HEK293 (cell line): ENCODE measurements around the gene PID1.

Source experiments
- CTCF ChIA-PET: fragments of 350-600 bp; formaldehyde crosslinking; extraction: SDS; loops from one replicate; lab custom pipeline; 2021; ENCODE audit warnings: antibody characterized with exemption; lab: Yijun Ruan, JAX
- POLR2A ChIA-PET: fragments of 300-600 bp; formaldehyde crosslinking; extraction: SDS; loops from one replicate; lab custom pipeline; 2020; ENCODE audit warnings: antibody characterized with exemption, inconsistent platforms; lab: Yijun Ruan, JAX
- H3K27ac ChIP-seq: fragments of 200-500 bp; sonication (Bioruptor generic); 2 replicates; pipeline ENCODE4 v1.5.1; 2014; ENCODE audit warnings: low read depth, low read length, control low read depth, inconsistent platforms; ENCODE audit errors: extremely low read depth
- H3K36me3 ChIP-seq, 2 experiments: fragments of 200-500 bp in 1 of 2; sonication (Bioruptor generic) in 1 of 2; 1 replicate in 1 of 2; 2 replicates in 1 of 2; pipeline ENCODE4 v1.5.1; 2014 to 2017; ENCODE audit warnings: inconsistent platforms in 2 of 2, low read length in 2 of 2; ENCODE audit not compliant: control insufficient read depth in 2 of 2, insufficient read depth in 1 of 2
- H3K4me1 ChIP-seq: fragments of 200-500 bp; sonication (Bioruptor generic); 2 replicates; pipeline ENCODE4 v1.5.1; 2014; ENCODE audit warnings: mild to moderate bottlenecking, low read length, inconsistent platforms; ENCODE audit not compliant: control insufficient read depth, insufficient read depth
- H3K4me3 ChIP-seq: 2 replicates; pipeline ENCODE4 v1.5.1; 2011; ENCODE audit warnings: low read depth, mild to moderate bottlenecking, control low read depth, low read length, moderate library complexity
- H3K9me3 ChIP-seq: fragments of 200-500 bp; sonication (Bioruptor generic); 2 replicates; pipeline ENCODE4 v1.5.1; 2014; ENCODE audit warnings: low read depth, low read length, inconsistent platforms; ENCODE audit not compliant: control insufficient read depth, insufficient read depth
- PRDM10 ChIP-seq: fragments of 450-650 bp; formaldehyde crosslinking; IDR thresholded peaks from 2 replicates; pipeline ENCODE4 v1.5.1; 2016; ENCODE audit warnings: missing biosample characterization, missing genetic modification characterization
- REST ChIP-seq: fragments of 450-650 bp; formaldehyde crosslinking; IDR thresholded peaks from 2 replicates; pipeline ENCODE4 v1.5.1; 2016; ENCODE audit warnings: missing biosample characterization, missing genetic modification characterization
- ZBTB49 ChIP-seq: fragments of 450-650 bp; formaldehyde crosslinking; IDR thresholded peaks from 2 replicates; pipeline ENCODE4 v1.5.1; 2016; ENCODE audit warnings: missing biosample characterization, missing genetic modification characterization, low read depth
- ZFHX2 ChIP-seq: fragments of 450-650 bp; formaldehyde crosslinking; conservative IDR thresholded peaks from 2 replicates; pipeline ENCODE4 v1.5.1; 2016; ENCODE audit warnings: missing biosample characterization, missing genetic modification characterization
- ZNF112 ChIP-seq: fragments of 450-650 bp; formaldehyde crosslinking; IDR thresholded peaks from 2 replicates; pipeline ENCODE4 v1.5.0; 2017; ENCODE audit warnings: missing biosample characterization, missing genetic modification characterization
- ZNF16 ChIP-seq: fragments of 450-650 bp; formaldehyde crosslinking; IDR thresholded peaks from 2 replicates; pipeline ENCODE4 v1.5.1; 2016; ENCODE audit warnings: low read depth, missing biosample characterization, missing genetic modification characterization
- ZNF221 ChIP-seq: fragments of 450-650 bp; formaldehyde crosslinking; IDR thresholded peaks from 2 replicates; pipeline ENCODE4 v1.5.1; 2017; ENCODE audit warnings: missing biosample characterization, missing genetic modification characterization, borderline replicate concordance
- ZNF280C ChIP-seq: fragments of 450-650 bp; formaldehyde crosslinking; IDR thresholded peaks from 2 replicates; pipeline ENCODE4 v1.5.1; 2016; ENCODE audit warnings: missing biosample characterization, missing genetic modification characterization
- ZNF280D ChIP-seq: fragments of 450-650 bp; formaldehyde crosslinking; IDR thresholded peaks from 2 replicates; pipeline ENCODE4 v1.5.1; 2016; ENCODE audit warnings: missing biosample characterization, missing genetic modification characterization
- ZNF510 ChIP-seq: fragments of 450-650 bp; formaldehyde crosslinking; IDR thresholded peaks from 2 replicates; pipeline ENCODE4 v1.5.1; 2018; ENCODE audit warnings: mild to moderate bottlenecking, missing genetic modification characterization, missing biosample characterization; ENCODE audit not compliant: insufficient replicate concordance
- ZNF596 ChIP-seq: fragments of 450-650 bp; IDR thresholded peaks from 2 replicates; pipeline ENCODE4 v1.5.0; 2018; ENCODE audit warnings: missing biosample characterization, mild to moderate bottlenecking, missing genetic modification characterization, moderate library complexity
- ZNF600 ChIP-seq: fragments of 450-650 bp; formaldehyde crosslinking; IDR thresholded peaks from 2 replicates; pipeline ENCODE4 v1.5.1; 2016; ENCODE audit warnings: missing biosample characterization, missing genetic modification characterization
- ZNF610 ChIP-seq: fragments of 450-650 bp; formaldehyde crosslinking; IDR thresholded peaks from 2 replicates; pipeline ENCODE4 v1.5.1; 2016; ENCODE audit warnings: missing biosample characterization, missing genetic modification characterization, borderline replicate concordance
- ZNF830 ChIP-seq: fragments of 450-650 bp; IDR thresholded peaks from 2 replicates; pipeline ENCODE4 v1.5.0; 2018; ENCODE audit warnings: missing biosample characterization, missing genetic modification characterization, low read depth, mild to moderate bottlenecking, moderate library complexity
- ZSCAN5A ChIP-seq: fragments of 450-650 bp; formaldehyde crosslinking; IDR thresholded peaks from 2 replicates; pipeline ENCODE4 v1.5.1; 2016; ENCODE audit warnings: missing biosample characterization, missing genetic modification characterization

Gene PID1

GRCh38 chr2:229066121-229066715 is 204.9 kb downstream of the PID1 start (continued):
- no peak for TF ChIP-seq REST (tag by site-specific recombination)
- TF ChIP-seq ZBTB49 (tag by site-specific recombination): no peak
- TF ChIP-seq ZNF16 (tag by site-specific recombination): no peak
- TF ChIP-seq, all 188 proteins: peak for 0

GRCh38 chr2:229064749-229065148 is 206.3 kb downstream of the PID1 start:
- no peak overlapping the region for H3K4me3 ChIP-seq
- H3K27ac ChIP-seq: no peak overlapping the region
- no peaks in the 10 kb centered on the region for H3K4me1 ChIP-seq
- no peaks in the 10 kb centered on the region for H3K36me3 ChIP-seq
- POLR2A ChIA-PET: no interaction called here
- TF ChIP-seq ZNF112 (tag by site-specific recombination) (no peak), ZNF510 (tag by site-specific recombination) (no peak), ZSCAN5A (tag by site-specific recombination) (no peak), ZFHX2 (no peak), ZNF221 (tag by site-specific recombination) (no peak), ZNF596 (tag by site-specific recombination) (no peak), ZNF610 (tag by site-specific recombination) (no peak), ZNF600 (tag by site-specific recombination) (no peak)
- CTCF ChIA-PET: interaction anchor here (0.7 kb wide), 1 partner anchor 983 kb away, joined by 3 read pairs; no protein-coding TSS in a partner anchor
- no peaks in the 10 kb centered on the region for H3K9me3 ChIP-seq

GRCh38 chr2:229060147-229060546 is 210.9 kb downstream of the PID1 start:
- H3K36me3 ChIP-seq: no peaks in the 10 kb centered on the region
- no peaks in the 10 kb centered on the region for H3K4me1 ChIP-seq
- CTCF ChIA-PET: no interaction called here
- no peak overlapping the region for H3K27ac ChIP-seq
- POLR2A ChIA-PET: no interaction called here
- no peaks in the 10 kb centered on the region for H3K9me3 ChIP-seq
- H3K4me3 ChIP-seq: no peak overlapping the region
- no peak for TF ChIP-seq ZNF280D (tag by site-specific recombination)
- TF ChIP-seq PRDM10: no peak
- TF ChIP-seq ZNF280C: no peak
- TF ChIP-seq ZNF830: no peak
